ENCODE measurements around the gene HYOU1.

Gene HYOU1

DNA sequence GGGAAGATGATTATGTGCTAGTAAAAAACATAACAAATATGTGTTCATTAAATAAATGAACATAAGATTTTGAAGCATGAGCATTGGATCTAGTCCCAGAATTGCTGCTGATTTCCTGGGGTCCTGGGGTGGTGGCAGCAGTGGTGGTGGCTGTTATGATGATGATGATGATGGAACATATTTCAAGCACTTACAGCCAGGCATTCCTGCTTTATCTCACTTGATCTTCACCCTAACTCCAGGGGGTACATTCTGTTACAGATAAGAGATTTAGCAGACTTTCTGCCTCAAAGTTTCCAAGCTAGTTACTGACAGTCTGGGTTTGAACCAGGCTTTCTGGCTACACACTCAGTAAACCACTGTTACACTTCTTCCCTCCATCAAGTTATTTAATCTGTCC is 33.3 kb downstream of the HYOU1 start:
- Histone ChIP-seq H3K36me3 (ENCODE audit: insufficient read depth, low read length) (peaks cover 77% of the 10 kb centered on the region), H3K79me2 (ENCODE audit: insufficient read depth, low read length) (peaks cover 12% of the 10 kb centered on the region; the same call in 1 of the 2 replicates), H3K27me3 (ENCODE audit: insufficient read depth, low read length) (no peaks in the 10 kb centered on the region), H4K20me1 (ENCODE audit: insufficient read depth, low read length) (no peaks in the 10 kb centered on the region), H3F3A (ENCODE audit: insufficient read depth, low read length) (no peaks in the 10 kb centered on the region), H3K9ac (ENCODE audit: low read length) (no peak overlapping the region), H2AFZ (ENCODE audit: low read length) (no peak overlapping the region), H3K4me2 (ENCODE audit: low read length) (no peak overlapping the region), H3K9me2 (ENCODE audit: low read depth, low read length) (no peaks in the 10 kb centered on the region), H3K4me3 (ENCODE audit: low read depth, low read length, poor library complexity, severe bottlenecking) (no peak overlapping the region), H3K27ac (ENCODE audit: low read depth, low read length, poor library complexity, severe bottlenecking) (no peak overlapping the region), H3K9me3 (ENCODE audit: low read length) (no peaks in the 10 kb centered on the region), H3K4me1 (ENCODE audit: insufficient read depth, low read length, severe bottlenecking) (peaks cover 17% of the 10 kb centered on the region)
- TF ChIP-seq, protein P1, sequence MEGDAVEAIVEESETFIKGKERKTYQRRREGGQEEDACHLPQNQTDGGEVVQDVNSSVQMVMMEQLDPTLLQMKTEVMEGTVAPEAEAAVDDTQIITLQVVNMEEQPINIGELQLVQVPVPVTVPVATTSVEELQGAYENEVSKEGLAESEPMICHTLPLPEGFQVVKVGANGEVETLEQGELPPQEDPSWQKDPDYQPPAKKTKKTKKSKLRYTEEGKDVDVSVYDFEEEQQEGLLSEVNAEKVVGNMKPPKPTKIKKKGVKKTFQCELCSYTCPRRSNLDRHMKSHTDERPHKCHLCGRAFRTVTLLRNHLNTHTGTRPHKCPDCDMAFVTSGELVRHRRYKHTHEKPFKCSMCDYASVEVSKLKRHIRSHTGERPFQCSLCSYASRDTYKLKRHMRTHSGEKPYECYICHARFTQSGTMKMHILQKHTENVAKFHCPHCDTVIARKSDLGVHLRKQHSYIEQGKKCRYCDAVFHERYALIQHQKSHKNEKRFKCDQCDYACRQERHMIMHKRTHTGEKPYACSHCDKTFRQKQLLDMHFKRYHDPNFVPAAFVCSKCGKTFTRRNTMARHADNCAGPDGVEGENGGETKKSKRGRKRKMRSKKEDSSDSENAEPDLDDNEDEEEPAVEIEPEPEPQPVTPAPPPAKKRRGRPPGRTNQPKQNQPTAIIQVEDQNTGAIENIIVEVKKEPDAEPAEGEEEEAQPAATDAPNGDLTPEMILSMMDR (IDR thresholded peaks at IDR 0.05; ENCODE audit: low read length): no peak
- TF ChIP-seq EZH2 (IDR thresholded peaks at IDR 0.05; ENCODE audit: borderline replicate concordance, low read length): no peak

DNA sequence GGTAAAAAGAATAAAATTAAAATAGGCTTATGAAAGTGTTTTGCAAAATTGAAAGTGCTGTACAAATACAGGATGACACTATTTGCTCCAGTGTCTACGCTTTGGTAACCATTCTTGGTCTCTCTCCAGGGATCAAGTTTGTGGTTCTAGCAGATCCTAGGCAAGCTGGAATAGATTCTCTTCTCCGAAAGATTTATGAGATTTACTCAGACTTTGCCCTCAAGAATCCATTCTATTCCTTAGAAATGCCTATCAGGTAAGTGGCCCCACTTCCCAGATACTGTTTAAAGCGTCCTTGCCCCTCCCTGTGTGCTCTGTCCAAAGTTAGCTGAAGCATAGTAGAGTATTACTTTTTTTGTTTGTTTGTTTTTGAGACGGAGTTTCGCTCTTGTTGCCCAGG is 35.4 kb downstream of the HYOU1 start:
- Histone ChIP-seq H3K9me3 (ENCODE audit: low read length) (no peaks in the 10 kb centered on the region), H4K20me1 (ENCODE audit: insufficient read depth, low read length) (no peaks in the 10 kb centered on the region), H3K4me3 (ENCODE audit: low read depth, low read length, poor library complexity, severe bottlenecking) (no peak overlapping the region), H3K79me2 (ENCODE audit: insufficient read depth, low read length) (peaks cover 27% of the 10 kb centered on the region), H2AFZ (ENCODE audit: low read length) (no peak overlapping the region), H3K4me1 (ENCODE audit: insufficient read depth, low read length, severe bottlenecking) (peaks cover 19% of the 10 kb centered on the region), H3K4me2 (ENCODE audit: low read length) (no peak overlapping the region), H3K27ac (ENCODE audit: low read depth, low read length, poor library complexity, severe bottlenecking) (no peak overlapping the region), H3K9me2 (ENCODE audit: low read depth, low read length) (no peaks in the 10 kb centered on the region), H3K9ac (ENCODE audit: low read length) (no peak overlapping the region), H3K27me3 (ENCODE audit: insufficient read depth, low read length) (no peaks in the 10 kb centered on the region), H3K36me3 (ENCODE audit: insufficient read depth, low read length) (peaks cover 74% of the 10 kb centered on the region), H3F3A (ENCODE audit: insufficient read depth, low read length) (no peaks in the 10 kb centered on the region)
- no peak for TF ChIP-seq EZH2 (IDR thresholded peaks at IDR 0.05; ENCODE audit: borderline replicate concordance, low read length)
- TF ChIP-seq, protein P1 (IDR thresholded peaks at IDR 0.05; ENCODE audit: low read length): no peak

DNA sequence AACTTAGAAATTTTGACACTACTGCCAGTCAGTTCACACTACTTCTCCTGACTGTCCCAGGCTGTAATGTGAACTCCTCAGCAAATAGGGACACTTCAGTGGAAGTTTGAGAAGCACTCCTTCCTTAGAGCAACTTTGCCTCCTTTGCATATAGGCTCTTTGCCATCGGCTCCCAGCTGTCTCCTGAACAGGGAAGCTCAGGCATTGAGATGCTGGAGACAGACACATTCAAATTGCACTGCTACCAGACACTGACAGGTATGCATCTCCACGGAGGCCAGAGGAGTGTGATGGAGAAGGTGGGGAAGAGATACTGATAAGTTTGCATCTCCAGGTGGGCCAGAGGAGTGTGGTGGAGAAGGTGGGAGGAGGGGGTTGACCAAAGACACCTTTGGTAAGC is 37.0 kb downstream of the HYOU1 start:
- Histone ChIP-seq H3K27me3 (ENCODE audit: insufficient read depth, low read length) (no peaks in the 10 kb centered on the region), H3K4me2 (ENCODE audit: low read length) (peak overlapping the region; percentile 73), H3K9me3 (ENCODE audit: low read length) (no peaks in the 10 kb centered on the region), H3K9ac (ENCODE audit: low read length) (peak overlapping the region; percentile 97), H3F3A (ENCODE audit: insufficient read depth, low read length) (no peaks in the 10 kb centered on the region), H3K4me1 (ENCODE audit: insufficient read depth, low read length, severe bottlenecking) (peaks cover 22% of the 10 kb centered on the region), H3K36me3 (ENCODE audit: insufficient read depth, low read length) (peaks cover 75% of the 10 kb centered on the region), H3K27ac (ENCODE audit: low read depth, low read length, poor library complexity, severe bottlenecking) (no peak overlapping the region), H2AFZ (ENCODE audit: low read length) (no peak overlapping the region), H3K9me2 (ENCODE audit: low read depth, low read length) (no peaks in the 10 kb centered on the region), H3K79me2 (ENCODE audit: insufficient read depth, low read length) (peaks cover 32% of the 10 kb centered on the region), H4K20me1 (ENCODE audit: insufficient read depth, low read length) (no peaks in the 10 kb centered on the region), H3K4me3 (ENCODE audit: low read depth, low read length, poor library complexity, severe bottlenecking) (peak overlapping the region; percentile 98)
- TF ChIP-seq, protein P1 (IDR thresholded peaks at IDR 0.05; ENCODE audit: low read length): no peak
- TF ChIP-seq EZH2 (IDR thresholded peaks at IDR 0.05; ENCODE audit: borderline replicate concordance, low read length): no peak

All from OCI-LY1 (cell line).